ENCODE results near the gene TPRG1. TPM values are rescaled to one million over a fixed set of nuclear protein-coding genes. Genes with fewer than 3 reads are reported as not detected.

Gene TPRG1
- total and polyA plus RNA-seq, 2 donors (not counting 3 experiments of a cell fraction or from before 2014, with no cell fraction given) = 0.30 TPM; not detected in 1

GRCh38 chr3:189304465-189305351 lies 132.9 kb downstream of the TPRG1 start:
- Histone ChIP-seq H3K27ac (ENCODE audit: insufficient read depth, low read depth, low read length) (no peak overlapping the region), H3K9me1 (replicated peaks; ENCODE audit: control insufficient read depth, extremely low read depth, insufficient read depth, low read length) (no peaks in the 10 kb centered on the region), H3K36me3 (ENCODE audit: control insufficient read depth in 2 of 2, extremely low read depth in 1 of 2, insufficient read depth in 2 of 2, low read length in 2 of 2) (no peaks in the 10 kb centered on the region), H3K9me3 (replicated peaks; ENCODE audit: control insufficient read depth, insufficient read depth, low read length) (no peaks in the 10 kb centered on the region), H3K79me2 (ENCODE audit: control insufficient read depth, insufficient read depth, low read length) (no peaks in the 10 kb centered on the region), H3K4me2 (ENCODE audit: insufficient read depth, low read length) (no peak overlapping the region), H3K4me1 (ENCODE audit: control insufficient read depth, extremely low read depth, insufficient read depth, low read length) (no peaks in the 10 kb centered on the region), H4K20me1 (replicated peaks; ENCODE audit: control insufficient read depth, extremely low read depth, insufficient read depth, low read length) (no peaks in the 10 kb centered on the region), H3K4me3 (replicated peaks in 1 of 3; ENCODE audit: insufficient read depth in 1 of 3, low read depth in 1 of 3, low read length in 3 of 3) (no peak overlapping the region), H2AFZ (ENCODE audit: low read depth, low read length) (no peak overlapping the region), H3K27me3 (ENCODE audit: control insufficient read depth in 2 of 2, insufficient read depth in 2 of 2, low read length in 2 of 2) (no peaks in the 10 kb centered on the region), H3K9ac (replicated peaks; ENCODE audit: extremely low read depth, insufficient read depth, low read length) (no peak overlapping the region)
- BruUV-seq (replicated peaks) = no TSS peak
- dilution Hi-C loops (cut with MboI; ENCODE audit: extremely low pct_ligation_motif_present, low sequenced_read_pairs) = no loop called here
- ChIA-PET POLR2A (no interaction called here), CTCF (no interaction called here)
- FAIRE-seq (no peak), DNase-seq (ENCODE audit: low read depth, low spot score) (no peak)
- TF ChIP-seq EZH2 (IDR thresholded peaks at IDR 0.05; ENCODE audit: borderline replicate concordance, low read depth, low read length, severe bottlenecking) (no peak), JUN (IDR thresholded peaks at IDR 0.05; ENCODE audit: borderline replicate concordance, insufficient read depth, insufficient read length, low read depth) (no peak), POLR2A (IDR thresholded peaks at IDR 0.05; ENCODE audit: low read depth, low read length) (no peak), GATA2 (IDR thresholded peaks at IDR 0.05; ENCODE audit: insufficient read depth, insufficient read length, low read depth, low read length) (no peak), FOS (IDR thresholded peaks at IDR 0.05; ENCODE audit: borderline replicate concordance, insufficient read depth, low read length) (no peak), MYC (IDR thresholded peaks at IDR 0.05; ENCODE audit: low read depth, low read length) (no peak), POLR2AphosphoS5 (IDR thresholded peaks at IDR 0.05; ENCODE audit: insufficient read depth, low read depth, low read length) (no peak)
- TF ChIP-seq, protein P1, sequence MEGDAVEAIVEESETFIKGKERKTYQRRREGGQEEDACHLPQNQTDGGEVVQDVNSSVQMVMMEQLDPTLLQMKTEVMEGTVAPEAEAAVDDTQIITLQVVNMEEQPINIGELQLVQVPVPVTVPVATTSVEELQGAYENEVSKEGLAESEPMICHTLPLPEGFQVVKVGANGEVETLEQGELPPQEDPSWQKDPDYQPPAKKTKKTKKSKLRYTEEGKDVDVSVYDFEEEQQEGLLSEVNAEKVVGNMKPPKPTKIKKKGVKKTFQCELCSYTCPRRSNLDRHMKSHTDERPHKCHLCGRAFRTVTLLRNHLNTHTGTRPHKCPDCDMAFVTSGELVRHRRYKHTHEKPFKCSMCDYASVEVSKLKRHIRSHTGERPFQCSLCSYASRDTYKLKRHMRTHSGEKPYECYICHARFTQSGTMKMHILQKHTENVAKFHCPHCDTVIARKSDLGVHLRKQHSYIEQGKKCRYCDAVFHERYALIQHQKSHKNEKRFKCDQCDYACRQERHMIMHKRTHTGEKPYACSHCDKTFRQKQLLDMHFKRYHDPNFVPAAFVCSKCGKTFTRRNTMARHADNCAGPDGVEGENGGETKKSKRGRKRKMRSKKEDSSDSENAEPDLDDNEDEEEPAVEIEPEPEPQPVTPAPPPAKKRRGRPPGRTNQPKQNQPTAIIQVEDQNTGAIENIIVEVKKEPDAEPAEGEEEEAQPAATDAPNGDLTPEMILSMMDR (IDR thresholded peaks at IDR 0.05; ENCODE audit: extremely low read depth in 1 of 2, insufficient read depth in 1 of 2, low read depth in 1 of 2, low read length in 2 of 2) = no peak
- TF ChIP-seq, protein P2, sequence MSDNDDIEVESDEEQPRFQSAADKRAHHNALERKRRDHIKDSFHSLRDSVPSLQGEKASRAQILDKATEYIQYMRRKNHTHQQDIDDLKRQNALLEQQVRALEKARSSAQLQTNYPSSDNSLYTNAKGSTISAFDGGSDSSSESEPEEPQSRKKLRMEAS (IDR thresholded peaks at IDR 0.05; ENCODE audit: insufficient read depth, insufficient read length) = no peak
- intact Hi-C loops (cut with micrococcal nuclease) = no loop called here

All from endothelial cell of umbilical vein (primary cell).